ENCODE data around the gene CTSH. TPM values are rescaled to one million over a fixed set of nuclear protein-coding genes. Genes with fewer than 3 reads are reported as not detected.
"Not testable (repeated sequence)": the region's sequence is repeated elsewhere in the genome, so short reads cannot be mapped to it uniquely, and the experiment has no call there.

Gene CTSH
- total RNA-seq, 1 donor from 2014 or later: 75.8 TPM

GRCh38 chr15:78930577-78931388 is 14.1 kb downstream of the CTSH start:
- H3K36me3 ChIP-seq (ENCODE audit: control insufficient read depth, insufficient read depth, low read length): peaks cover 16% of the 10 kb centered on the region
- peak; percentile 100 for FAIRE-seq
- peak; percentile 99 for DNase-seq (ENCODE audit: low read depth)
- no peaks in the 10 kb centered on the region for H3K27me3 ChIP-seq (ENCODE audit: control insufficient read depth, insufficient read depth, low read length)
- no peak overlapping the region for H3K4me3 ChIP-seq (ENCODE audit: low read depth, low read length)
- TF ChIP-seq, protein P1, sequence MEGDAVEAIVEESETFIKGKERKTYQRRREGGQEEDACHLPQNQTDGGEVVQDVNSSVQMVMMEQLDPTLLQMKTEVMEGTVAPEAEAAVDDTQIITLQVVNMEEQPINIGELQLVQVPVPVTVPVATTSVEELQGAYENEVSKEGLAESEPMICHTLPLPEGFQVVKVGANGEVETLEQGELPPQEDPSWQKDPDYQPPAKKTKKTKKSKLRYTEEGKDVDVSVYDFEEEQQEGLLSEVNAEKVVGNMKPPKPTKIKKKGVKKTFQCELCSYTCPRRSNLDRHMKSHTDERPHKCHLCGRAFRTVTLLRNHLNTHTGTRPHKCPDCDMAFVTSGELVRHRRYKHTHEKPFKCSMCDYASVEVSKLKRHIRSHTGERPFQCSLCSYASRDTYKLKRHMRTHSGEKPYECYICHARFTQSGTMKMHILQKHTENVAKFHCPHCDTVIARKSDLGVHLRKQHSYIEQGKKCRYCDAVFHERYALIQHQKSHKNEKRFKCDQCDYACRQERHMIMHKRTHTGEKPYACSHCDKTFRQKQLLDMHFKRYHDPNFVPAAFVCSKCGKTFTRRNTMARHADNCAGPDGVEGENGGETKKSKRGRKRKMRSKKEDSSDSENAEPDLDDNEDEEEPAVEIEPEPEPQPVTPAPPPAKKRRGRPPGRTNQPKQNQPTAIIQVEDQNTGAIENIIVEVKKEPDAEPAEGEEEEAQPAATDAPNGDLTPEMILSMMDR (IDR thresholded peaks at IDR 0.05; ENCODE audit: insufficient read depth, low read length, severe bottlenecking): no peak

DNA sequence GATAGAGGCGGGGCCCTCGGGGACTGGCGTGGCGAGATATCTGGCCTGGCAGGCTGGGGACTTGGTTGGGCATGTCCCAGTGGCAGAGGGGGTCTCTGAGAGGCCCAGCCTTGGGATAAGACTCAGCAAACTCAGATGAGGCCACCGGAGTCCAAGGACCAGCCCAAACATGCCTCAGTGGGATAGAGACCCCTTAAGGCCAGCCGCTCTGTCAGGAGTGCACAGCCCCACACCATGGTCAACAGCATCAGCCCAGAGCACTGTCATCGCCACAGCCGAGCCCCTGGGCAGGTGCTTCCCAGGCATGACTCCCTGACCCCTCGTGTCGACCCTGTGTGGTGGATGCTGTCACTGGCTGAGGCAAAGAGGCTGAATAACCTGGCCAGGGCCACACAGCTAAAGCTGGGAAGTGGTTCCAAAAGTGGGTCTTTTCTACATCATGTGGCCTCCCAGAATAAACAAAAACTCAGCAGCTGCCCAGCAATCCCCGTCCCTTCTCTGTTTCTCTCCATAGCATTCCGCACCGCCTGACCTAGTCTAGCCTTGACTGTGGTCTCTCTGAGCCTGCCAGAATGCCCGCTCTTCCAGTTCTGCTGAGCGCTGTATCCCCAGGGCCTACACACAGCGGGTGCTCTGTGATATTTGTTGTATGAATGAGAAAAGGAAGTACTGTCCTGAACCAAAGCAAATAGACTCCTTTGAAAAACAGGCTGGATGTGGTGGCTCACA is 15.1 kb downstream of the CTSH start:
- TF ChIP-seq, protein P1 (IDR thresholded peaks at IDR 0.05; ENCODE audit: insufficient read depth, low read length, severe bottlenecking): no peak

DNA sequence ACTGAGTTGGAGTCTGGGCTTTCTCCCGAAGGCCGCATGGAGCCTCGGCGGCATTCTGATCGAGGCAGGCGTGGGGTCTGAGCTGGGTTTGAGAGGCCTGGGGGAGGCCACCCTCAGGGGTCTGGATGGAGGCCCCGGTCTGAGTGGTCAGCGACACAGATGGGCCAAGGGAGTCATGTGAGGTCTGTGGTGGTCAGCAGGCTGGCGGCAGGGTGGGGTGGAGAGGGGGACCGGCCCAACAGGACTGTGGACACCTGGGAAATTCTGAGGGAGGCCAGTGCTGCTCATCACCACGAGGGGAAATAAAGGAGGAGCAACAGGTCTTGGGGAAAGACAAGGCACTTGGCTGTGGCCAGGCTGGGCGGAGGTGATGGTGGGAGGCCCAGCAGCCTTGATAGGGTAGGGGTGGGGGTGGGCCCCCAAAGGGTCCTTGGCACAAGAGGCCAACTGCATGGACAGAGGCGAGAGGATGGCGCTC is 16.2 kb downstream of the CTSH start:
- H3K4me3 ChIP-seq (ENCODE audit: low read depth, low read length): no peak overlapping the region
- no peaks in the 10 kb centered on the region for H3K27me3 ChIP-seq (ENCODE audit: control insufficient read depth, insufficient read depth, low read length)
- DNase-seq (ENCODE audit: low read depth): no peak
- peaks cover 20% of the 10 kb centered on the region for H3K36me3 ChIP-seq (ENCODE audit: control insufficient read depth, insufficient read depth, low read length)
- no peak for FAIRE-seq
- TF ChIP-seq, protein P1 (IDR thresholded peaks at IDR 0.05; ENCODE audit: insufficient read depth, low read length, severe bottlenecking): no peak

More for the DNA sequence above, 15.1 kb downstream of the CTSH start:
- DNase-seq (ENCODE audit: low read depth): no peak
- Histone ChIP-seq H3K4me3 (ENCODE audit: low read depth, low read length) (no peak overlapping the region), H3K36me3 (ENCODE audit: control insufficient read depth, insufficient read depth, low read length) (peaks cover 22% of the 10 kb centered on the region), H3K27me3 (ENCODE audit: control insufficient read depth, insufficient read depth, low read length) (no peaks in the 10 kb centered on the region)
- peak; percentile 7 for FAIRE-seq

GRCh38 chr15:78928176-78928575 is 16.7 kb downstream of the CTSH start:
- FAIRE-seq; H3K4me3 ChIP-seq (ENCODE audit: low read depth, low read length); DNase-seq (ENCODE audit: low read depth); H3K27me3 ChIP-seq (ENCODE audit: control insufficient read depth, insufficient read depth, low read length): not testable (repeated sequence)
- H3K36me3 ChIP-seq (ENCODE audit: control insufficient read depth, insufficient read depth, low read length): peaks cover 20% of the 10 kb centered on the region

DNA sequence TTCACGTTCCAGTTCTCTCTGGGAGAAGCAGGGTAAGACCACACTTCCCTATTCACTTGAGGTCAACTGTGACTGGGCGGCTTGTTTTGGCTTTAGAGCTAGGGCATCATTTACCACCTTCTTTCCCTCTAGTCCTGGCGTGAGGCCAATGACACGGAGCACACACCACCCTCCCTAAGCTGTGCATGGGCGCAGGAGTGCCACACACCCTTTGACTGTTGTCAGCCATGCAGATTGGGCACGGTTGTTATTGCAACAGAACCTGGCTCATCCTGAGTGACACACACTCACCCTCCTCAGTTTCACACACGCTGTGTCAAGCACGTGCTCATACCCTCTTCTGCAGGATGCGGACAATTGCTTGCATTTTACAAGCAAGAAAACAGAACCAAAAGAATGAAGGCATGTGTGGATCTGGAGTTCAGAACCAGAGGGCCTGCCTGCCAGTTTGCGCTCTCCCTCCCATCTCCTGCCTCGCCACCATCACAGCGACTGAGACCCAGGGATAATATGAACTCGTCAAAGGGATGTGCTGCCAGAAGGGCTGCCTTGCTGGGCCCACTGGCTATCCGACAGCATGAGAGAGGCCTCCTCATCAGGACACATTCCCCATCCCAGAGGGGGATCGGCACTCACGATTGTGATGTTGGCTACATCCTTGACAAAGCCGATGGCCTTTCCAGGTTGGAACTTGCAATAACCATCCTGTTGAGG is 17.6 kb downstream of the CTSH start:
- peak; percentile 93 for FAIRE-seq
- DNase-seq (ENCODE audit: low read depth): no peak
- Histone ChIP-seq H3K4me3 (ENCODE audit: low read depth, low read length) (no peak overlapping the region), H3K27me3 (ENCODE audit: control insufficient read depth, insufficient read depth, low read length) (no peaks in the 10 kb centered on the region), H3K36me3 (ENCODE audit: control insufficient read depth, insufficient read depth, low read length) (peaks cover 24% of the 10 kb centered on the region)
- TF ChIP-seq, protein P1 (IDR thresholded peaks at IDR 0.05; ENCODE audit: insufficient read depth, low read length, severe bottlenecking): no peak

Measured in bronchial epithelial cell (primary cell).